Nephron (organoid): ENCODE results near the gene S100A16.

ENCODE experiments used
- H3K27ac Mint-ChIP-seq, 3 experiments: 2 replicates each; pipeline ENCODE4 v1.8.0; 2020; ENCODE audit warnings: mixed read lengths in 3 of 3, mild to moderate bottlenecking in 2 of 3, moderate library complexity in 1 of 3
- H3K27me3 Mint-ChIP-seq: 2 replicates; pipeline ENCODE4 v1.8.0; 2021; ENCODE audit warnings: low read depth, mild to moderate bottlenecking, moderate library complexity, mixed read lengths
- H3K36me3 Mint-ChIP-seq: 2 replicates; pipeline ENCODE4 v1.8.0; 2020; ENCODE audit warnings: low read depth, mixed read lengths
- H3K4me1 Mint-ChIP-seq: 2 replicates; pipeline ENCODE4 v1.8.0; 2020; ENCODE audit warnings: mixed read lengths
- H3K4me3 Mint-ChIP-seq, 3 experiments: 2 replicates each; pipeline ENCODE4 v1.8.0; 2020; ENCODE audit warnings: mild to moderate bottlenecking in 3 of 3, mixed read lengths in 3 of 3, moderate library complexity in 2 of 3
- H3K9me3 Mint-ChIP-seq: 2 replicates; pipeline ENCODE4 v1.8.0; 2020; ENCODE audit warnings: mixed read lengths
- TF ChIP-seq, protein P1 (sequence below), 3 experiments: fragments of 200-600 bp; sonication (generic); IDR thresholded peaks; one replicate each; pipeline ENCODE4 v1.5.0; 2021; ENCODE audit warnings: antibody characterized with exemption in 3 of 3; ENCODE audit not compliant: unreplicated experiment in 3 of 3

S100A16 gene

DNA sequence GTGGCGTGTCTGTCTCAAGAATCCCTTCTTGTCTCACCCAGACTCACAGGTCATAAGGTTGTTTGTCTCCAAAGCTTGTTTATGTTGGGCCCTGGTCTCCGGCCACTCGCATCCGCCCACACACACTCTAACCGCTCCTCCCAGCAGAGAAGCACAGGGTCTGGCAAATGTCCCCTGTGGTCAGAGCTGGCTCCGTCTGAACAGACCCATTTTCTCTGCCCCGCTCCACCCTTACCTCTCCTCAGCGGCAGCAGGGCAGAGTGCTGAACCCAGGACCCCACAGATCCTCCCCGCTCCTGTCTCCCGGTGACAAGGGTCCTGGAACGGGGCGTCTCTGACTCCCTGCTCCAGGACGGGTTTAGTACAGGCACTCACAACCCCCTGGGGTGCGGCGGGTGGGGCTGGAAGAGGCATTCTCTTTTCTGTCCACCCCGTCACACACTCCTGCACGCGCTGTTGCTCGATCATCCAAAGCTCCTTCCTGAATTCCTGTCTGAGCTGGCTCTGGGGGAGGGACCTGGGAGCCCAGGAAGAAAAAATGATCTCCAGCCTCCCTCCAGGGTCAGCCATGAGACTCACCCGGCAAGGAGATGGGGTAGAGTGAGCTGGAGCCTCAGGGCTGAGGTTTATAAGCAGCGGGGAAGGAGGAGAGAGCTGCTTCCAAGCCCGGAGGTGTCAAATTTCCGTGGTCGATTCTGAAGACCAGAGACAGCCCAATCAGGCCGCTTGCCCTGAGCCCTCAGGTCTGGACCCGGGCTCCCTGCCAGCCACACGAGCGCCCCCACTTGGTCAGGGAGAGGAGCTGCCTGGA, 14.2 kb upstream of the S100A16 start, which contains the start of gene S100A13:
Gene S100A13 (minus strand): TSS at position 602 of the 811 bp plus-strand sequence. CDS start 1,033 bp downstream, outside the sequence.
- H3K4me3 Mint-ChIP-seq, result peak within 1 kb of the TSS; percentile 91 to 96 (median 94)
- TF ChIP-seq, protein P1, sequence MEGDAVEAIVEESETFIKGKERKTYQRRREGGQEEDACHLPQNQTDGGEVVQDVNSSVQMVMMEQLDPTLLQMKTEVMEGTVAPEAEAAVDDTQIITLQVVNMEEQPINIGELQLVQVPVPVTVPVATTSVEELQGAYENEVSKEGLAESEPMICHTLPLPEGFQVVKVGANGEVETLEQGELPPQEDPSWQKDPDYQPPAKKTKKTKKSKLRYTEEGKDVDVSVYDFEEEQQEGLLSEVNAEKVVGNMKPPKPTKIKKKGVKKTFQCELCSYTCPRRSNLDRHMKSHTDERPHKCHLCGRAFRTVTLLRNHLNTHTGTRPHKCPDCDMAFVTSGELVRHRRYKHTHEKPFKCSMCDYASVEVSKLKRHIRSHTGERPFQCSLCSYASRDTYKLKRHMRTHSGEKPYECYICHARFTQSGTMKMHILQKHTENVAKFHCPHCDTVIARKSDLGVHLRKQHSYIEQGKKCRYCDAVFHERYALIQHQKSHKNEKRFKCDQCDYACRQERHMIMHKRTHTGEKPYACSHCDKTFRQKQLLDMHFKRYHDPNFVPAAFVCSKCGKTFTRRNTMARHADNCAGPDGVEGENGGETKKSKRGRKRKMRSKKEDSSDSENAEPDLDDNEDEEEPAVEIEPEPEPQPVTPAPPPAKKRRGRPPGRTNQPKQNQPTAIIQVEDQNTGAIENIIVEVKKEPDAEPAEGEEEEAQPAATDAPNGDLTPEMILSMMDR (IDR thresholded peaks at IDR 0.05; ENCODE audit: unreplicated experiment in 3 of 3), result peak in 2 of 3 experiments; percentile 81
- H3K9me3 Mint-ChIP-seq, result no peaks in the 10 kb centered on the region
- H3K4me1 Mint-ChIP-seq, result peaks cover 61% of the 10 kb centered on the region
- H3K27me3 Mint-ChIP-seq, result no peaks in the 10 kb centered on the region
- peak within 1 kb of the TSS; percentile 96 to 99 (median 98) for H3K27ac Mint-ChIP-seq
- H3K36me3 Mint-ChIP-seq, result peaks cover 24% of the 10 kb centered on the region

DNA sequence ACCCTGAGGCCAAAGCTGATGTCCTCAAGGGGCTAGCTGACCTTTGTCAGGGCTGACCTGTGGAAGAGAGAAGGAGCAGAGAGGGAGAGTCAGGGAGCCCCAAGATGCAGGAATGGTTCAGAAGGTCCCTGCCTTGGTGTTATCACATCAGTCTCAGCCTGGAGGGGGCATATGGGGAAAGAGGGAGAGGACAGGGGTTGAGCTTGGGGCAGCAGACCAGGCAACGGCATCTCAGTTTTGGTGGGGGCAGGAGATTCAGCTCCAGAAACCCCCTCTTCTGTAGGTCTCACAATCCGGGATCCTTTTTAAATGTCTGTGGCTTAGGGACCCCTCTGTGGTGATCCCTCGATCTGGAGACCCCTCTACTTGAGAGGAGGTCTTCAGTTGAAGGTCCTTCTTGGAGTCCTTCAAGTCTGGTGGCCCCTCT, 13.6 kb upstream of the S100A16 start:
- peaks cover 24% of the 10 kb centered on the region for H3K36me3 Mint-ChIP-seq
- no peaks in the 10 kb centered on the region for H3K9me3 Mint-ChIP-seq
- TF ChIP-seq, protein P1 (IDR thresholded peaks at IDR 0.05; ENCODE audit: unreplicated experiment in 3 of 3), result no peak
- H3K27me3 Mint-ChIP-seq, result no peaks in the 10 kb centered on the region
- H3K4me1 Mint-ChIP-seq, result peaks cover 61% of the 10 kb centered on the region
- peak overlapping the region; percentile 96 to 99 (median 98) for H3K27ac Mint-ChIP-seq
- peak overlapping the region; percentile 91 to 96 (median 94) for H3K4me3 Mint-ChIP-seq

DNA sequence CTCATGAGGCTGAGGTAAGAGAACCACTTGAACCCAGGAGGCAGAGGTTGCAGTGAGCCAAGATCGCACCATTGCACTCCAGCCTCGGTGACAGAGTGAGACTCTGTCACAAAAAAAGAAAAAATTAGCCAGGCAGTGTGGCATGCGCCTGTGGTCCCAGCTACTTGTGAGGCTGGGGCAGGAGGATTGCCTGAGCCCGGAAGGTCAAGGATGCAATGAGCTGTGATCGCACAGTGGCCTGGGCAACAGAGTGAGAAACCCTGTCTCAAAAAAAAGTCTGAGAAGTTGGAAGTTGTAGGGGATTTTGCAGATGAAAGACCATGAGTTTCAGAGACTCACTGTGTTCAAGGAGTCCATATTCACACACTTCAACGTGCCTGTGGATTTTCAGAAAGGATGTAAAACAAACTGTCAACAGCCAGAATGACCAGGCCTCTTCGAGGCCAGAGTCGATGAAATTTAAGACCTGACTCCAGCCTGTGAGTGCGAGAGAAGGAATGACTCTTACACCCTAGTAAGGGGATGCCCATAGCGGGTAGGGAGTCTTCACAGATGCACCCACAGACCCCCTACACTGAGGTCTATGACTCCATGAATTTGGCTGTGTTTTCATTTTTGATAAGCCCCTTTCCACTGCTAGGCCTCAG, 12.2 kb upstream of the S100A16 start:
- TF ChIP-seq, protein P1 (IDR thresholded peaks at IDR 0.05; ENCODE audit: unreplicated experiment in 3 of 3), result no peak
- peak overlapping the region; percentile 39 to 94 (median 80) for H3K4me3 Mint-ChIP-seq
- peak overlapping the region; percentile 85 to 99 (median 94) for H3K27ac Mint-ChIP-seq
- H3K4me1 Mint-ChIP-seq, result peaks cover 51% of the 10 kb centered on the region
- H3K36me3 Mint-ChIP-seq, result peaks cover 31% of the 10 kb centered on the region
- H3K27me3 Mint-ChIP-seq, result no peaks in the 10 kb centered on the region
- H3K9me3 Mint-ChIP-seq, result no peaks in the 10 kb centered on the region

GRCh38 chr1:153623101-153623500, 10.2 kb upstream of the S100A16 start:
- TF ChIP-seq, protein P1 (IDR thresholded peaks at IDR 0.05; ENCODE audit: unreplicated experiment in 3 of 3), result no peak
- no peaks in the 10 kb centered on the region for H3K27me3 Mint-ChIP-seq

DNA sequence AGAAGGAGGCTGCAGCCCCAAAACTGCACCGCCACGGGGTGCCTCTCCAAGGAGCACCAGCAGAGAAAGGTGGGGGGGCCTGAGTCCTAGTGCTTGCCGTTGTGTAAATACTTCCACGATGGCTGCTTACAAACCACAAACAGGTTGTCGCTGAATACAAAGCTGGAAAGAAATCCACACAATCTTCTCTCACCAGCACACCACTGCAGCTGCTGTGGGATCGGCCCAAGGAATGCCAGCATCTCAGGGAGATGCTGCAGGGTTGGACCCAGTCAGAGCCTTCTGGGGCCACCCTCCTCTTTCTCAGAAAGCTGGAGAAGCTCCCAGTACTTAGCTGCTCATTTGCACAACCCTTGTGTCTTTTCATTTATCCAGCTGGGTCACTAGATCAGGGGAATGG, 6.2 kb upstream of the S100A16 start:
- no peaks in the 10 kb centered on the region for H3K9me3 Mint-ChIP-seq
- TF ChIP-seq, protein P1 (IDR thresholded peaks at IDR 0.05; ENCODE audit: unreplicated experiment in 3 of 3), result no peak
- H3K4me3 Mint-ChIP-seq, result no peak overlapping the region
- H3K27me3 Mint-ChIP-seq, result no peaks in the 10 kb centered on the region
- peaks cover 37% of the 10 kb centered on the region for H3K36me3 Mint-ChIP-seq
- no peak overlapping the region for H3K27ac Mint-ChIP-seq
- H3K4me1 Mint-ChIP-seq, result peaks cover 26% of the 10 kb centered on the region

More at GRCh38 chr1:153623101-153623500, 10.2 kb upstream of the S100A16 start:
- Mint-ChIP-seq H3K36me3 (peaks cover 45% of the 10 kb centered on the region), H3K4me3 (peak overlapping the region in 1 of 3 experiments; percentile 25), H3K4me1 (peaks cover 37% of the 10 kb centered on the region), H3K27ac (peak overlapping the region in 2 of 3 experiments; percentile 26 to 74), H3K9me3 (no peaks in the 10 kb centered on the region)
